ENCODE measurements around the gene VTI1A. TPM values are rescaled to one million over a fixed set of nuclear protein-coding genes. Genes with fewer than 3 reads are reported as not detected.
A peak's percentile ranks its signal among the peaks of the same experiment; 100 is the strongest.

VTI1A gene
- total and polyA plus RNA-seq, 2 of the 4 experiments (the other 2 are of a cell fraction), result 9.7 to 24.9 TPM

- Histone ChIP-seq H4K20me1 (ENCODE audit: insufficient read depth, low read length) (no peaks in the 10 kb centered on the region), H3K4me2 (ENCODE audit: low read depth, low read length) (no peak overlapping the region), H3K27me3 (ENCODE audit: control insufficient read depth, insufficient read depth, low read length) (no peaks in the 10 kb centered on the region), H2AK9ac (replicated peaks; ENCODE audit: low read depth, low read length, poor library complexity) (no peak overlapping the region), H2AFZ (replicated peaks; ENCODE audit: low read length, poor library complexity) (no peak overlapping the region), H2BK20ac (ENCODE audit: low read depth, low read length) (no peak overlapping the region), H2BK5ac (ENCODE audit: low read depth, low read length, poor library complexity, severe bottlenecking) (no peak overlapping the region), H3K4ac (ENCODE audit: low read depth, low read length) (no peak overlapping the region), H3K18ac (ENCODE audit: low read depth, low read length) (no peak overlapping the region), H3K9me1 (ENCODE audit: insufficient read depth, low read length) (peaks cover 3% of the 10 kb centered on the region; the same call in 1 of the 2 replicates), H4K5ac (ENCODE audit: low read depth, low read length) (no peak overlapping the region), H3K27ac (ENCODE audit: insufficient read depth, low read length) (no peak overlapping the region), H2AK5ac (ENCODE audit: low read depth, low read length) (no peak overlapping the region), H3K4me1 (ENCODE audit: control insufficient read depth, insufficient read depth, low read length) (no peaks in the 10 kb centered on the region), H3K23ac (ENCODE audit: low read depth, low read length) (no peak overlapping the region), H3K56ac (ENCODE audit: extremely low read depth, insufficient read depth, low read length) (no peak overlapping the region), H4K8ac (ENCODE audit: low read depth in 2 of 2, low read length in 2 of 2) (no peak overlapping the region), H3K9ac (ENCODE audit: low read depth, low read length) (no peak overlapping the region), H3K14ac (replicated peaks; ENCODE audit: low read depth, low read length) (no peak overlapping the region), H4K91ac (ENCODE audit: insufficient read depth, low read depth, low read length) (no peak overlapping the region), H3K9me3 (ENCODE audit: control insufficient read depth, insufficient read depth, low read length) (no peaks in the 10 kb centered on the region), H2BK120ac (ENCODE audit: low read depth, low read length) (no peak overlapping the region), H2BK15ac (ENCODE audit: low read depth, low read length) (no peak overlapping the region), H3K4me3 (ENCODE audit: insufficient read depth, low read depth, low read length) (no peak overlapping the region), H3K79me1 (ENCODE audit: low read depth in 1 of 2, low read length in 2 of 2) (no peaks in the 10 kb centered on the region), H3K36me3 (ENCODE audit: control insufficient read depth, insufficient read depth, low read length) (no peaks in the 10 kb centered on the region)
- ChIA-PET CTCF (no interaction called here), POLR2A (ENCODE audit: unreplicated experiment) (interaction anchor here (0.6 kb wide), 2 partner anchors 9 to 29 kb away, joined by 3 to 7 read pairs; no protein-coding TSS in a partner anchor)
- TF ChIP-seq POLR2A (IDR thresholded peaks at IDR 0.05; ENCODE audit: low read depth, low read length) (no peak), MXI1 (IDR thresholded peaks at IDR 0.05; ENCODE audit: borderline replicate concordance, low read depth, low read length) (no peak), MAFK (IDR thresholded peaks at IDR 0.05; ENCODE audit: low read depth, low read length) (no peak), MAZ (IDR thresholded peaks at IDR 0.05; ENCODE audit: borderline replicate concordance, low read depth, low read length) (no peak), FOS (IDR thresholded peaks at IDR 0.05; ENCODE audit: low read depth, low read length) (no peak), NFE2L2 (IDR thresholded peaks at IDR 0.05; ENCODE audit: low read depth, low read length) (no peak), SMC3 (IDR thresholded peaks at IDR 0.05; ENCODE audit: low read depth, low read length) (no peak), RCOR1 (IDR thresholded peaks at IDR 0.05; ENCODE audit: insufficient replicate concordance, low read length) (no peak), CHD1 (IDR thresholded peaks at IDR 0.05; ENCODE audit: low read depth, low read length) (no peak), BHLHE40 (IDR thresholded peaks at IDR 0.05; ENCODE audit: low read depth, low read length) (no peak)
- TF ChIP-seq, protein P1, sequence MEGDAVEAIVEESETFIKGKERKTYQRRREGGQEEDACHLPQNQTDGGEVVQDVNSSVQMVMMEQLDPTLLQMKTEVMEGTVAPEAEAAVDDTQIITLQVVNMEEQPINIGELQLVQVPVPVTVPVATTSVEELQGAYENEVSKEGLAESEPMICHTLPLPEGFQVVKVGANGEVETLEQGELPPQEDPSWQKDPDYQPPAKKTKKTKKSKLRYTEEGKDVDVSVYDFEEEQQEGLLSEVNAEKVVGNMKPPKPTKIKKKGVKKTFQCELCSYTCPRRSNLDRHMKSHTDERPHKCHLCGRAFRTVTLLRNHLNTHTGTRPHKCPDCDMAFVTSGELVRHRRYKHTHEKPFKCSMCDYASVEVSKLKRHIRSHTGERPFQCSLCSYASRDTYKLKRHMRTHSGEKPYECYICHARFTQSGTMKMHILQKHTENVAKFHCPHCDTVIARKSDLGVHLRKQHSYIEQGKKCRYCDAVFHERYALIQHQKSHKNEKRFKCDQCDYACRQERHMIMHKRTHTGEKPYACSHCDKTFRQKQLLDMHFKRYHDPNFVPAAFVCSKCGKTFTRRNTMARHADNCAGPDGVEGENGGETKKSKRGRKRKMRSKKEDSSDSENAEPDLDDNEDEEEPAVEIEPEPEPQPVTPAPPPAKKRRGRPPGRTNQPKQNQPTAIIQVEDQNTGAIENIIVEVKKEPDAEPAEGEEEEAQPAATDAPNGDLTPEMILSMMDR (conservative IDR thresholded peaks at IDR 0.05; ENCODE audit: low read depth, low read length), result no peak
- TF ChIP-seq, protein P2, sequence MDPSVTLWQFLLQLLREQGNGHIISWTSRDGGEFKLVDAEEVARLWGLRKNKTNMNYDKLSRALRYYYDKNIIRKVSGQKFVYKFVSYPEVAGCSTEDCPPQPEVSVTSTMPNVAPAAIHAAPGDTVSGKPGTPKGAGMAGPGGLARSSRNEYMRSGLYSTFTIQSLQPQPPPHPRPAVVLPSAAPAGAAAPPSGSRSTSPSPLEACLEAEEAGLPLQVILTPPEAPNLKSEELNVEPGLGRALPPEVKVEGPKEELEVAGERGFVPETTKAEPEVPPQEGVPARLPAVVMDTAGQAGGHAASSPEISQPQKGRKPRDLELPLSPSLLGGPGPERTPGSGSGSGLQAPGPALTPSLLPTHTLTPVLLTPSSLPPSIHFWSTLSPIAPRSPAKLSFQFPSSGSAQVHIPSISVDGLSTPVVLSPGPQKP (IDR thresholded peaks at IDR 0.05; ENCODE audit: borderline replicate concordance, low read depth, low read length), result no peak
- TF ChIP-seq, protein P3, sequence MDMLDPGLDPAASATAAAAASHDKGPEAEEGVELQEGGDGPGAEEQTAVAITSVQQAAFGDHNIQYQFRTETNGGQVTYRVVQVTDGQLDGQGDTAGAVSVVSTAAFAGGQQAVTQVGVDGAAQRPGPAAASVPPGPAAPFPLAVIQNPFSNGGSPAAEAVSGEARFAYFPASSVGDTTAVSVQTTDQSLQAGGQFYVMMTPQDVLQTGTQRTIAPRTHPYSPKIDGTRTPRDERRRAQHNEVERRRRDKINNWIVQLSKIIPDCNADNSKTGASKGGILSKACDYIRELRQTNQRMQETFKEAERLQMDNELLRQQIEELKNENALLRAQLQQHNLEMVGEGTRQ (IDR thresholded peaks at IDR 0.05; ENCODE audit: low read depth, low read length), result no peak
- no CpG with 5 or more reads among the region's 4 CpGs for WGBS, 2 experiments (ENCODE audit: extremely low coverage in 2 of 2, insufficient read length in 1 of 2)
- no TSS peak for BruUV-seq (replicated peaks)
- dilution Hi-C loops (cut with HindIII; ENCODE audit: low sequenced_read_pairs, unreplicated experiment), result no loop called here
- in situ Hi-C loops (cut with MboI; ENCODE audit: low sequenced_read_pairs), result no loop called here
- intact Hi-C loops (cut with micrococcal nuclease), result no loop called here
- ATAC-seq (ENCODE audit: low read depth) (peak; percentile 74), DNase-seq (peak; percentile 64)
Observed at GRCh38 chr10:112687647-112688046, 240.6 kb downstream of the VTI1A start.

Measured in IMR-90 (cell line).